ENCODE results near the gene COBL.

The COBL gene

DNA sequence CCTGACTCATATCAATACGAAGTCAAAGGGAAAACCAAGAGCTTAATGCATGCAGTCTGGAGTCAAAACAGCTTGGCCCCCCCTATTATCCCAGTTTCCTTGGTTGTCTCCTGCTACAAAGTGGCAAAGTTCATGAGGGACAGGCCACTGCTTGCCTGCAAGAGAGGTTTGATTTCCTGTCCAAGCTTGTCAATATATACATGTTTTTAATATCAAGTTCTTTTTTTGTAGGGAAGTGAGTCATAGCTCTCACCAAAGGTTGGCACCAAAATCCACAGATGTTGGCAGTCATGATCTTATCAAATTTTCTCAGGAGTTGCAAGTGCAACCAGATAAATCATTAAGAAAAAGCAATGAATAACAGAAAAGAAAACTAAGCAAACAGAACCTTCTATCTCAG, 176.8 kb downstream of the COBL start:
- no peak for DNase-seq

DNA sequence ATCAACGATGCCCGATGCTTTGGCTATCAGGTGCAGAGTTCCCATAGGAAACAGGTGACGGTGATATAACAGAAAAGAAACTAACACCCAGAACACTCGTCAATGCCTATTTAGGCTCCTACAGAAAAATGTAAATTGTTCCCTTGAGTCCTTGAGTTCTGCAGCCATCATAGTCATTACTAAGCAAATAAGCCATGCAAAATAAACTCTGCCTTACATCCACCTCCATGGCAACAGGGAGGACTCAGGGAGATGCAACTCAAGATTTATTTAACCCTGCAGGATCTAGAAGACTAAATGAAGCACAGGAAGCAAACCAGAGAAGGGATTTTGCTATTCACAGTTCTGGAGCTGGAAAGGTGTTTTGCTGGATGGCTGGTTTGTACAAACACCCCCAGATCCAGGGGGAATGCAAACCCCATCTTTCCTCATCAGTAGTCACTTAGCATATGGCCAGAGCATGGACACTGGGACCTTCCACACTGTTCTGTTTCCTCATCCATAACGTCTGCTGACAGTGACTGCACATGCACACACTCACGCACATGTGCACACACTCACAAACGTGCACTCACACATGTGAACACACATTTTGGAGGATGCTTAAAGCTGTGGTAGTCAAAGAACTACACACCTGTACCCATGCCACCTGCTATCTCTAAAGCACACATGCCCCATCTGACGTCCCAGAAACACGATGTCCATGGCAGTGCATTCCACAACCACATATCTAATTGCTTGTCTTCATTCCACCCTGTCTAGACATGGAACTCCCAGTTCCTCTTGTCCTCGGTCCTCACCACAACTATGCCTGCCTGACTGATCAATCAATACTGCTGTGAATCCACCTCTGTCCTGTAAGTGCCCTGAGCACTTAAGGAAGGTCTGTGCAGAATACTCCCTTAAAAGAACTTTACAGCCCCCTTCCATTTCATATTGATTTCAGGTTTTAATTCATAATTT, 178.2 kb downstream of the COBL start:
- no peak for DNase-seq

DNA sequence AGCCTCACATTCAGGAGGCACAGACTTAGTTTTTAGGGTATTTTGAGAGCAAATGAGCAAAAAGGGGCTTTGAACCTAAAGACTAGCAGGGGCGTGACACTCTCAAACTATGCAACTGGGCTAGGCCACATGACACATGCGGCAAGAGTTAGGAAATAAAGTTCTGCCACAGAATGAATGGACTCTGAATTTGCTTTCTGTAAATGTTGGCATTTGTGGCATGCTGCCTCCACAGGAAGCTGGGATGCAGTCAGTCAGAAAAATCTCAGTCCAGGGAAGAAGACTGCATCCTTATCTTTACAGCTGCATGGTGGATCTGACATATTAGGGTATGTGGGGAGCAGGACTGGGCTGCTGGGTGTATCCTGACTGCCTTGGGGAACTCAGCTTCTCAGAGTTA, 181.0 kb downstream of the COBL start:
- DNase-seq: no peak

DNA sequence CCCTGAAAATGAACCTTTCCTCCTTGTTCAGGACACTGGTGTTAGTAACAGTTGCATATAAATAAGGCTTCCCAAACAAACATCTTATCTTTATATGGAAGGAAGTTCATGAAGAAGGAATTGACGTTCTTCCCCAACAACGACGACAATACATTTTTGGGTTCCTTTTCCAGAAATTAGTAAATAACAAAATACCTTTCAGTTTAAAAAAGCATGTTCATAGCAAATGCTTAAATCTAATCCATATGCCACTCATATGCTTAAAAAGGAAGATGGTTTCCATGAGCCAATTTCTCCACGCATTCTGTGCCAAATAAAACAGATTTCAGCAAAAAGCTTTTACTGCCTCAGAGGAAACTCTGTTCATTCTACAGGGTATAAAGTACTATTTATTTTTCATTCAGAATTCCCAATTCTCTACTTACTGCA, 182.6 kb downstream of the COBL start:
- no peak for DNase-seq

DNA sequence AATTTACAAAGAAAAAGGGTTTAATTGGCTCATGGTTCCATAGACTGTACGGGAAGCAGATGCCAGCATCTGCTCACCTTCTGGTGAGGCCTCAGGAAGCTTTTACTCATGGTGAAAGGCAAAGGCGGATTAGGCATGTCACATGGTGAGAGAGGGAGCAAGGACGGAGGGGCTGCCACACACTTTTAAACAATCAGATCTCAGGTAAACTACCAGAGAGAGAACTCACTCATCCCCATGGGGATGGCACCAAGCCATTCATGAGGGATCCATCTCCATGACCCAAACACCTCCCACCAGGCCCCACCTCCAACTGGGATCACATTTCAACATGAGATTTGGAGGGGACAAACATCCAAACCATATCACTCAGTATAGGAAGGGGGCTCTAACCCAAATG, 183.9 kb downstream of the COBL start:
- no peak for DNase-seq

DNA sequence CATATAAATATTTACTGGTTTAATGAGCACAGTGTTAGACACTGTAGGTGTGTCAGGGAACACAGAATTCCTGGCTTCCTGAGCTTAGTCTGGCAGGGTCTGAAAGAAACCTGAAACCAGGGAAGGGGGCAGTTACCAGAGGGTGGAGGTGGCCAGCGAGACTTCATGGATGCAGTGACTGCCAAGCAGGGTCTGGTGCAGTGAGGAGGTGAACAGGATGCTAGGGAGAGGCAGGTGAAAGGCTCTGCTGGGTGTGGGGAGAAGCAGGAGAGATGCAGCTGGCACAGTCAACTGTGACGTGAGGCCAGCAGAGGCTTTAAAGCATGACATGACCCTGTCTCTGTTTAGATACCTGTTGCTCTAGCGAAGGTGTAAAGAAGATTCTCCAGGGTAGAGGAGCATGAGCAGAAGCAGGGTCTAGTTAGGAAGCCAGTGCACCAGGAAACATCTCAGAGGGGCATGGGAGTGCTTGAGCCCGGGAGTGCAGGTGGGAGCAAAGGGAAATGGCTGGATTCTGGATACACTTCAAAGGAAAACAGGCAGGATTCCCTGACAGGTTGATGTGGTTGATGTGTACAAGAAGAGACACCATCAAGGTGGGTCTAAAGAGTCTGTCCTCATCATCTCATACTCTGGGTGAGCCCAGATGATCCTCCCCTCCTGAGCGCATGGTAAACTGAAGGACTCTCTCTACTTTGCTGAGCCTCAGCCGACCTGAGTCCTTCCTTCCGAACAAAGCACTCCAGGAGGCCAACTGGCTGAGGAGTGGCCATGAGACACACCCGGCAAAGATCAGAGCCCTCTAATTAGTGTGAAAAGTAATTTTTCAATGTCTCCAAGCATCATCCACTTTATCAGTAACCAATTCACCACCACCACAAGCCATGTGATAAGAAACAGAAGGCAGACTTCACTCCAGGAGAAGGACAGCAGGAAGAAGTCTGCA, 186.8 kb downstream of the COBL start:
- no peak for DNase-seq

DNA sequence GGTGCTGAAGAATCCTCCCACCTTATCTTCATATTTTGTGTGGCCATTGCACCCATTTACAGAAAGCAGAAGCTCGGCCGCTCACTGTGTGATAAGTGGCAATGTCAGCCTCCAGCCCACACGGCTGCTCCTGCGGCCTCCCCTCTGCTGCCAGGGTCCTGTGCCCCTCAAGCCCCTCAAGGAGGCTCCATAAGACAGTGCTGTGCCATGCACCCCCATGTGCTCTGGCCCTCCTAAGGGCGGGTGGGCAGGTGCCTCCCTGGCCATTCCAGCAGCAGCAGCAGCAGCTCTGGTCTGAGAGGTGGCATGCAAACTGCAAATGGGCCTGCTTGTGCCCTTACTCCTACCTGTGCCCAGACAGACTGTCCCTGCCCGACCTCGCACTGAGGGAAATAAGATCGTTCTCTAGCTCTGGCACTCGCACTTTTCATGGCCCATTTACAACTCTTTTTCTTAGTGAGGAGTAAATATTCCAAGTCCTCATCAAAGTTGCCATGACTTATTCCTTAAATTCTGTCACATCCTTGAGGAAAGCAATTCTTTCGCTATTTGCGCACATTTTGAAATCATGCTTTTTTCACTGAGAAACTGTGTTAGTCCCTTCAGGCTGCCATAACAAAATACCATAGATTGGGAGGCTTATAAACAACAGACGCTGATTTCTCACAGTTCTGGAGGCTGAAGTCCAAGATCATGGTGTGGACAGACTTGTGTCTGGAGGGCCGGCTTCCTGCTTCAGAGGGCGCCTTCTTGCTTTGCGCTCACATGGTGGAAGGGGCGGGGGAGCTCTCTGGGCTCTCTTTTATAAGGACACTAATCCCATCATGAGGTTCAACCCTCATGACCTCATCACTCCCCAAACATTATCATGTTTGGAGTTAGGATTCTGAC, 187.8 kb downstream of the COBL start:
- DNase-seq: no peak

DNA sequence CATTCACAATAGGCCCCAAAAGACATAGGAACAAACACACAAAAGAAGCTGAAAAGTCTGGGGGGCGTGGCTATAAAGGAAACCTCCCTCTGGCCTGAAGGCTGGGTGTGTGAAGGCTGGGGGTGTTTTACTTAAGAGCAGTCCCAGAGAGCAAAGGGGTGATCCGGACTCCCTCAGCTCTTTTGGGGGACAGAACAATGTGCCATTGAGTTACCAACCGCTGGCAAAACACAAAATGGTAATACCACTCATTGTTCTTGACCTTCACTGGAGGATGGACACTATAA, 189.0 kb downstream of the COBL start:
- DNase-seq: no peak

DNA sequence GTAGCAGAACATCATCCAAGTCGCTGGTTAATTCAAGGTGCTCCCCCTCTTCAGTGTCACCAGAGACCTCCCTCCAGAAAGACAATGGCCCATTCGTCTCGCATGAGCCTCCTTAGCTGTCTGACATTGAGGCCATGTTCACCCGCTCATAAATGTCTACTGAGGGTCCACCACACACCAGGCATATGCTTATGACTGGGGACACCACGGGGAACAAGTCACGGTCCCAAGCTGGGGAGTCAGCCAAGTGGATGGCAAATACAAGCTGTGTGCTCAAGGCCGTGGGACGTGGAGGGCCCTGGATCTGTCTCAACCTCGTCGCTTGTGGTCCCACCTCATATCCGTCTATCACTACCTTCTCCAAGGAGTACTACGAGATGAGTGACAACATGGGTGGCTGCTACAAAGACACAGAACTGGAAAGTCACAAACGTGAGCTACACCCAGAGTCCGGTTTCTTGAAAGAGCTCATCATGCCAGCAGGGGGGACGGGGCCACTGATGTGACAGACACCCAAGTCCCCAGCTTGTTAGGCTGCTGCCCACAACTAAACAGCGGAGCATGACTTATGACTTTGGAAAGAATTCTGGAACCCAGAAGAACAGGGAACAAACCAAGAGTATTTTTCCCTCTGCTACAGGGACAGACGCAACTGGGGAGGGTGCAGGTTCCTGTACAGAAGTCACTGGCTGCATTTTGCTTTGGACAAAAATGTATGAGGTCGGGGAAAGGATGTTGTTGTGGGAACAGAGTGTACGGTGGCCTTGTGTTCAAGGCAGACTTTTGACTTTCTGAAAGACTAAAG, 189.6 kb downstream of the COBL start:
- DNase-seq: no peak

DNA sequence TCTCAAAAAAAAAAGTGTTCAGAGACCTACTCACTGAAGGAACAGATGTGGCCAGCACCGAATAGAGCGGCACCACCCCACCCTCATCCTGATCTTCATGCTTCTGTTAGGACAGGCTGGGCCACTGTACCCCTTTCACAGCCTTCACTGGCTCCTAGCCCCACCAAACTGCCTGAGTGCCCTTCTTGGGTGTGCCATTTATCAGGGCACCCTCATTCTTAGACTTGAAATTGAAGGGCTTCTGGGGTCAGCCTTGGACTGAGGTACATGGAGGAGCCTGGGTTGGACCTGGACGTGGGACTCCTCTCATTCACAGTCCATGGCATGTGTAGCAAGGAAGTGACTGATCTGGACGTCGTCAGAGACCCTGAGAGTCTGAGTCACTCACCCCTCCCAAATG, 190.3 kb downstream of the COBL start:
- no peak for DNase-seq

DNA sequence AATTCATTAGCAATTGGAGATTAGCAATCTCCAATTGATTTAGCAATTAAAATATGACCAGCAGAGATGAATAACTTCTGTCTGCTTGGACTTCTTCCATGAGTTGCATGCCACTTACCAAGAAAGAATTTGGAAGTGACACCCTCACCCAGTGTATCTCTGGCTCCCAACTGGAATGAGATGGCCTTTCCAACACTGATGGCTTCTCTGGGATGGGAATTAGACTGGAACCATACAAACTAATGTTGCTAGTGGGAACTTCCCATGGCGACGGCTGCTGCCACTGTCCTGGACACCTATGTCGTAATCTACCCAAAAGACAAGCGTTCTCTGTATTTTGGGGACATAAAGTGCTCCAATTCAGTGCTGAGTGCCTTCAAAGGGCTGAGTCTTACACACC, 192.3 kb downstream of the COBL start:
- DNase-seq: no peak

DNA sequence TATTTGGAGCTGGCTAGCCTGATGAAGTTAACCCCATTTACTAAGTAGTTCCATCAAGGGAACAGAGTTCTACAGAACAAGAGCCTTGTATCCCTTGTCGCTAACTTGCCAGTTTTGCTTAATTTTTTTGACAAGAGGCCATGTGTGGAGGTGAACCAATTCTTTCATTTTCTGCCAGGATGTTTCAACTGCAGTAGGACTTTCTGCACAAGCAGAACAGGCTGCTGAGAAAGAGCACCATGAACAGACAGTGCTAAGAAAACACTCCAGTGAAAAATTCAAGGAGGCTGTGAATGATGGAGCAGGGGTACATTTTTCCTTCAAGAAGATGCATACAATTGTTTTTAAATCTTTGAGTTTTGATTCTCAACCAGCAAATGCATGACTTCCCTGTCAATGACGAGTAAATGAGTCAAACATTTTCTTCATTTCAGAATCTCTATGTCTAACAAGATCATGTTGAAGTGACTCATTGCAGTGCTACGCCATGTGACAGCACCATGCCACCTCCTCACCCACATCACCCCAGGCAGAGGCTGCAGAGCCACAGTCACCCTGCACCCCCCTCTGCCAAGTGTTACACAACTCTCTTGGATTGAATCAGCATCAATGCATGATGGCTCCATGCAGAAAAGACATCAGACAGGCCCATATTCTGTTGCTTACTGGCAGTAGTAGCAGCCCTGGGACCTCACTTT, 193.1 kb downstream of the COBL start:
- DNase-seq: no peak

DNA sequence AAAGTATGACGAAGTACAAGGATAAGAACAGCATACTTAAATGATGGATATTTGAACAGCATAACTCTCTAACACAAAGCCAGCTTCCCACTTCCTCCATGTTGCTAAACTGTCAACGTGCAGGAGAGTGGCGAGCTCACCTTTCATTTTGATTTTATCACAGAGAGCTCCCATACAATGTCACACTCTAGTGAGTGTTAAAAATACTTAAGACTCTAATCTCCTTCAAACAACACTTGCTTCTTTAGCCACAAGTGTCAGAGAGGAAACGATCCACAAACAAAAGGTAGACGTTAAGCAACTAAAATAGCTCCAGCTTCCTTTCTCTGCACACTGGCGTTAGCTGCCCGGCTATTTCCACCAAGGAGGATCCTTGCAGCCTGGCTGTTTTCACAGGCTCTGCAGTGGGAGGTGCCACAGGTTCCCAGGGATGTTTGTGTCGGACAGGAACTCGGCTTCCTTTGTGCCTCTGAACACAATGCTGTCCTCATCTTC, 194.6 kb downstream of the COBL start:
- no peak for DNase-seq

DNA sequence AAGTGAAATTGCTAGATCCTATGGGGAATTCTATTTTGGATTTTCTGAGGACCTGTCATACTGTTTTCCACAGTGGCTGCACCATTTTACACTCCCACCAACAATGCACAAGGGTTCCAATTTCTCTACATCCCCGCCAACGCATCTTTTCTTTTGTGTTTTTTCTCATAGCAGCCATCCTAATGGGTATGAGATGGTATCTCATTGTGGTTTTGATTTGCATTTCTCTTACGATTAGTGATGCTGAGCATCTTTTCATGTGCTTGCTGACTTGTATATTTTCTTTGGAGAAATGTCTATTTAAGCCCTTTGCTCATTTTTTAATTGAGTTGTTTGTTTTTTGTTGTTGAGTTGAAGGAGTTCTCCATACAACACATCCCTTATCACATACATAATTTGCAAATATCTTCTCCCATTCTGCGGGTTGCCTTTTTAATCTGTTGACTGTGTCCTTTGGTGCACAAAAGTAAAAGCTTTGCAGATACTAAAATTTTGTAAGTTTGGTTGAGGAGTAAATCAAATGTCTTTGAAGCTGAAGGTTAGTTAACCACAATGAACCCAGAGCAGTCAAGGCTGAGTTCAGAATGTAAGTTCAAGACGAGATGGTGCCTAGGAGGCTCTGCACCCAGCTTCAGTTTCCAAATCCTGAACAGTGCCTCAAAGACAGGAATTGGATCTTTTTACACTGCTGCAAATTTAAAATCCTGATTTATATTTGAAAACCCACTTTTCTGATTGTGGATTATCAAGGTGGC, 195.4 kb downstream of the COBL start:
- no peak for DNase-seq

DNA sequence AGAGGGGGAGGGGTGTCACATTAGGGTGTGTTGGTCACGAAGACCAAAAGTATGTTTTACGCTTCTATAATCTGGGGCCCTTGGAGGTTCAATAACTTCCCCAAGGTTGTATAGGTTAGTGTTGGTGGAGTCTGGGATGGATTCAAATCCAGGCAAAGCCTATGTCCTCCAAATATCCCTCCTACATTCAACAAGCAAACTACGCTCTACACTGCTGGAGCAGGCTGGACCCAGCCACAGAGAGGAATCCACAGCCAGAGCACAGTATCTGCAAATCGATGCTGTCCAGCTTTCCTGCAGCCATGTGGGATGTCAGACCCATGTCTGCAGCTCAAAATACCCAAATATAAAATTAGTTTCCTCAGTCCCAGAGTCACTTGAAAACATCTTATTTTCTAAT, 198.0 kb downstream of the COBL start:
- no peak for DNase-seq

DNA sequence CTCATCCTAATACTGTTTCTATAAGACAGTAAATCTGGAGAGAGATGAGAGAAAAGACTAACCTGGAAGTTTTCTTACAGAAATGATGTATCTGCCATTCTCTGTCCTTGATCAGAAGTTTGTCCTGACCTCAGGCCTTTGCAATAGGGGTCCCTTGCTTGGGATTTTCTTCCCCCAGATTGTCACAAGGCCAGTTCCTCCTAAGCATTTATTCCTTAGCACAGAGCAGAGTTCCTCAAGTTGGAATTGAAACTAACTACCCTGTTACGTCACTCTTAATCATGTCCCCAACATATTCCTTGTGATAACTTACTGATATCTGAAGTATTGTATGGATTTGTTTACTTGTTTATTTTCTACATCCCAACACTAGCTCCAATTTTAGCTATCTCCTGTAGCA, 202.1 kb downstream of the COBL start:
- DNase-seq: no peak

DNA sequence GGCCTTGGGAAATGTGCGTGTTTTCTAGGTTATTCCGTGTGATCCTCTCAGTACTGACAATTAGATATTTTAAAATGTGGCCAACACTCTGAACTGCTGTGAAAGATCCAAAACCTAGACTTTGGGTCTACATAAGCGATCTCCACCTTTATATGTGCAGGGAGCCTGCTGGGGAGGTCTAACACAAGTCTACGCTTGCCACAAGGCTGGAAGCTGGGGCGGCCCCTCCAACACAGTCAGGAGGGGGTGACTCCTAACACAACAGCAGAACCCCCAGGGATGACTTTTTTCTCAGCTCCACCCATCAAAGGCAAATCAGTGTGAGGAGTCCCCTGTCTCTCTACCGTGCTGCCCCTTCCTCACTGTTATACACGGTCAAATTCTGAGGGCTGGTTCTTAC, 202.6 kb downstream of the COBL start:
- DNase-seq: no peak

DNA sequence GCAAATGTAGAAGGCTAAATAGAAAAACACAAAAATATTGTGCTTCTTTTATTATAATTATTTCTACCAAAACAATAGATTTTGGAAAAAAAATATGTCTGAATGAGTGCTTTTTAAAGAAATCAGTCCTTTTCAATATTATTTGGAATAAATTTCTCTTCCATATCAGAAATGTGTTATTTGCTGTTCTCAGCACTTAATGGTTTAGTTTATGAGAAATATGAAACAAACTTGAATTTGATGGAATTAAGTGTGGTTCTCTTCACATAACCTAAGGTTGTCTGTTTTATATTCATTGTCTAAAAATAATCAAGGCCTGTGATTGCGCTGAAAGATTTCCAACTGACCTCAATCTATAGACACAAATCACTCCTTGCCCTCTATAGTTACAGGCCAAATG, 203.0 kb downstream of the COBL start:
- DNase-seq: no peak

DNA sequence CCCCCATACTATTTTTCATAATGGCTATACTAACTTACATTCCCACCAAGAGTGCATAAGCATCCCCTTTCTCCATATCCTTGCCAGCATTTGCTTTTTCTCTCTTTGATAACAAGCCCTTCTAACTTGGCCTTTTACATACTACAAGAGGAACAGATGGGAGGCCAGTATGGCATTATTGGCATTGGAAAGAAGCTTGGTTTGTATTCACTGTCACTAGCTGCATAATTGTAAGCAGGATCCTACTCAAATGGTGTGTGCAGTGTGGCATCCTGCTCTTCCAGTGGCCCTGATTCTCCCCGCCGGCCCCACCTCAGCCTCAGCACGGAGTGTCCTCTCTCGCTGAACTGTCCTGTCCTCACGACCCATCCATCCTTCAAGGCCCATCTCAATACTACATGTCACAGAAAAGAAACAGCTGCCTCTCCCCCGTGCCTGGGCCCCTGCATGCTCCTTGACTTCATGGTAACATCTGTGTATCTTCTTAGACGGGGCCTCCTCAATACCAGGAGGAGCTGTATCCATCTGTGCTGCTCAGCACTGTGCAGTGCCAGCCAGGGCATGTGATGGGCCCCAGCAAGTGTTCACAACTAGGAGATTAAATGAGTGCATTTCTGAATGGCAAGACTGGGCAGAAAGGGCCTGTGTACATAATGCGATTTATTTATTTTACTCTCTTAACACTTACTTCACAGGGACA, 205.2 kb downstream of the COBL start:
- no peak for DNase-seq

DNA sequence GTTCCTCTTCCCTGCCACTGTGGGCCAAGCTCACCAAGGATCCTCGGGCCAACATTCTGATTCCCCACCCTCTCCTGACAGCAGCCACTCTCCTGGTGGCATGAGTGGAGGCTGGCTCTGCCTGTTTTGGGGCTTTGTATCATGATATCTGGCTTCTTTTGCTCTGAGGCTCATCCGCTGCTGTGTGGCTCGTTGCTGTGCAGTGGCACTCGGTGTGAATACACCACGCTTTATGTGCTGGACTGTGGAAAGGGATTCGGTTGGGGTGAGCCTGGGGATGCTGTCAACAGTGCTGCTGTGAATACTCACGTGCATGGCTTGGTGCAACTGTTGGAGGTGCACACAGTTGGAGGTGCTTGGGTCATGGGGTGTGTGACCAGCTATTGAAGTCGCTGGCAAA, 208.5 kb downstream of the COBL start:
- no peak for DNase-seq

Data from CD4-positive, alpha-beta T cell treated with Interferon gamma for 1 hour (primary cell).